ENCODE measurements around the gene SLAMF8.

Gene SLAMF8

GRCh38 chr1:159817276-159818041, 9.2 kb upstream of the SLAMF8 start:
- DNase-seq (ENCODE audit: low read depth in 2 of 3, low spot score in 2 of 3) = no peak

DNA sequence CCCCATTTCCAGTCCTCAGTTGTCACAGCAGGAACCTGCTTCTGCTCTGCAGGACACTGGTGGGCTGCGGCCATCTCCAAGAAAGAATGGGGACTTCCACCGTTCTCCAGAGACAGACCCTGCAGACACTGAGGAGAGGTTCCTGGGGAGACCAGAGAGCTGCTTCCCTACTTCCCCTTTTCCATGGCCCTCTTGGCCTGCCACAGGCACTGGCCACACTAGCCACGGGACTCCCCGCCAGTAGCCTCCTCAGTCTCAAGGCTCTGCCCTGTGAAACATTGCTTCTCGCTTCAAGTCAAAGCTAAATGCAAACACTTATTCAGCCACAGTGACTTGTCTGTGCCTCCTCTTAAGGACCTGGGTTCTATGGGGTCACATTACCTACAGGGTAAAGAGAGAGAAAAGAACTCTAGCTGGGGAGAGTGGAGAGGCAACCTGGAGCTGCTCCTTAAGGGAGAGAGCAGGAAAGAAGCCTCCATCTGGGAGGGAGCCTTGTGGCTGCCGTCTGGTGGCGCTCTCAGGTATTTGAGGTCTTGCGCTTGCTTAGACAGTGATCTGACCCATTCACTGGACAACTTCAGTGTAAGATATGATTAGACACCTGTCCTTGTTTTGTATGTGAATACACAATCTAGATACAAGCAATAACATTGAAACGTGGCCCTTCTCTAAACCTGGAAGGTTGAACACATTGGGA, 5.4 kb upstream of the SLAMF8 start:
- DNase-seq (ENCODE audit: low read depth in 2 of 3, low spot score in 2 of 3) = no peak

- DNase-seq (ENCODE audit: low read depth in 2 of 3, low spot score in 2 of 3) = no peak
Measured at GRCh38 chr1:159823406-159823805, 3.3 kb upstream of the SLAMF8 start.

DNA sequence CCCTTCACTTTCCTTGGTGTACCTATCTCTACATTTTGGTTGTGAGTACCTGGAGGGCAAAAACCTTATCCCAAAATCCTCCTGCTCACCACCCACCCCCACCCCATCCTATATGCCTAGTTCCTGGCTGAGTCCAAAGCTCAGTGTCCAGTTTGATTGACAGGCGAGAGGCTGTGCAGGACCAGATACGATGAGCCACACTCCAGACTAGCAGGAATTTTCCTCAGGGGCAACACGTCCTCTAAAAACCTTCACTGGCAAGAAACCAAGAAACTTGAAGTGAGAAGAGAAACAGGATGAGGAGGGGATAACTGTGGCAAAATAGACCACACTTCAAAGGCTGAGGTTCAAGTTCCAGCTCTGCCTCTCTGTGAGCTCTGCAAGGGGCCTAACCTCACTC, 1.1 kb upstream of the SLAMF8 start:
- no peak for DNase-seq (ENCODE audit: low read depth in 2 of 3, low spot score in 2 of 3)

DNA sequence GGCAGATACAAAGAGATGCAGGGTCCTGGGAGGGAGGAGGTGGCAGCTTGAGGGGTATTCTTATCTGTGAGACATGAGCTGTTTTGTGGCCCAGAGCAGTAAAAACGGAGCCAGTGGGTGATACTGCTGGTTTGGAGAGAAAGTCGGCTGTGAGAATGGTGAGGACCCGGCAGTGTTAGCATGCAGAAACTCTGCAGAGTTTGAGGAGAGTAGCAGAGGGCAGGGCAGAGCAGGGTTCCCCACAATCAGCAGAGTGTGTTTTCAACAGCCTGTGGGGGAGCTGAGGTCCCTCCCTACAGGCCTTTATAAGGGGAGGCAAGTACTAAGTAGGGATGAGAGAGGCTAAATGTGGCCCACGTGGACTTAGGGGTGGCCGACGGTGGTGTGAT, 423 bp downstream of the SLAMF8 start:
- no peak for DNase-seq (ENCODE audit: low read depth in 2 of 3, low spot score in 2 of 3)

DNA sequence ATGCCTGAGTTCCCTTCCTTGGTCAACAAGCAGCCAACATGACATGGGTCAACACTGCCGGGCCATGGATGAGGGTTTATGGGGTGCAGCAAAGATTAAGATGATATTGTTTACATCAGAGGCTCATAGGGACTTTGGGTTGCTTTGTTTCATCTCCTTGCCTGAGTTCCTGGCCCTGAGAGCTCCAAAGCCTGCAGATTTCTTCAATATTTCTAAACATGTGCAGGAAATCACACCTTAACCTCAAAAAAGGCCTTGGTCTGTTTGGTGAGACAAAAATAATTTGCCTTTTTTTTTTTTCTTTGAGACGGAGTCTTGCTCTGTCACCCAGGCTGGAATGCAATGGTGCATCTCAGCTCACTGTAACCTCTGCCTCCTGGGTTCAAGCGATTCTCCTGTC, 876 bp downstream of the SLAMF8 start:
- no peak for DNase-seq (ENCODE audit: low read depth in 2 of 3, low spot score in 2 of 3)

DNA sequence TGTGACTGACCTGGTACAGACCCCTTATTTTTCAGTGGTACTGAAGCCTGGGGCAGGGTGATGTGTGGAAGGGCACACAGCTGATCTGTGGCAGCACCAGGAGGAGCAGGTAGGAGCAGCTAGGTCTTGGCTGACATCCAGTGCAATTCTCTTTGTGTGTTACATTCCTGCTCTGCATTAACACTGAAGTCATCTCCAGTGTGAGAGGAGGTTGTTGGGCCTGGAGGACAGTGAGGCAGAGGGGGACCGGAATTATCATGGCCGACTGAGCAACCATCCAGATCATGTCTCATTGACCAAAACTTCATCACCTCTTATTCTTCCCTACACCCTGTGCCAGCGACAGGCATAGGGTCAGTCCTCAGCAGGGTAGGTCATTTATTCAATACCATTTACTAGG, 1.5 kb downstream of the SLAMF8 start:
- no peak for DNase-seq (ENCODE audit: low read depth in 2 of 3, low spot score in 2 of 3)

- DNase-seq (ENCODE audit: low read depth in 2 of 3, low spot score in 2 of 3) = no peak
Measured at GRCh38 chr1:159828581-159829272, 2.1 kb downstream of the SLAMF8 start.

DNA sequence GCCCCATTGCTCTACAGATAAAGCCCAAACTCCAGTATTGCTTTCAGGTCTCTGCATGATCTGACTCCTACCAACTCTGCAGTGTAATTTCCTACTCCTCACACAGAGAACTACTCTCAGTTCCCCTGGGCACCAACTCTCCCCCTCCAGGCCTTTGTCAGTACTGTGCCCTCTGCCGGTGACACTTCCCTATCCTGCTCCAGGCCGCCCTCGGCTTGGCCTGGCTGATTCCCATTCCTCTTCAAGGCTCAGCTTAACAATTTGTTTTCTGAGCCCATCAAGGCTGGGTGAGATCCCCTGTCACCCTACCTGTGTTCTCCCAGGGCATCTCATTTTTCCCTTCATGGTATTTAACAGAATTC, 2.6 kb downstream of the SLAMF8 start:
- no peak for DNase-seq (ENCODE audit: low read depth in 2 of 3, low spot score in 2 of 3)

DNA sequence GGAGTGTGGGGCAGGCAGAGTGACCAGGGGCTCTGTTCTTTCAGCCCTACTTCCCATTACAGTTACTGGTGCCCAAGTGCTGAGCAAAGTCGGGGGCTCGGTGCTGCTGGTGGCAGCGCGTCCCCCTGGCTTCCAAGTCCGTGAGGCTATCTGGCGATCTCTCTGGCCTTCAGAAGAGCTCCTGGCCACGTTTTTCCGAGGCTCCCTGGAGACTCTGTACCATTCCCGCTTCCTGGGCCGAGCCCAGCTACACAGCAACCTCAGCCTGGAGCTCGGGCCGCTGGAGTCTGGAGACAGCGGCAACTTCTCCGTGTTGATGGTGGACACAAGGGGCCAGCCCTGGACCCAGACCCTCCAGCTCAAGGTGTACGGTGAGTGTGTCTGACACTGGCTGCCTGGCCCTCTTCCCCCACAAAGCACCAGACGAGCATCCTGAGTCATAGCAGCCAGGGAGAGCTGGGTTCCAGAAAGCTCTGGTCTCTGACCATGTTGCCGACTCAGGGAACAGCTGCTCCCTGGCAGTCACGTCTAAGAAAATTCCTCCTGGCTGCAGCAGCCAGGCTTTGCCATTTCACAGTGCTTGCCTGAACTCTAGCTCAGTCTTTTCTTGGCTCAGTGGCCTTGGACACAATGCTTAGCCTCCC, 3.3 kb downstream of the SLAMF8 start:
- DNase-seq (ENCODE audit: low read depth in 2 of 3, low spot score in 2 of 3) = no peak

DNA sequence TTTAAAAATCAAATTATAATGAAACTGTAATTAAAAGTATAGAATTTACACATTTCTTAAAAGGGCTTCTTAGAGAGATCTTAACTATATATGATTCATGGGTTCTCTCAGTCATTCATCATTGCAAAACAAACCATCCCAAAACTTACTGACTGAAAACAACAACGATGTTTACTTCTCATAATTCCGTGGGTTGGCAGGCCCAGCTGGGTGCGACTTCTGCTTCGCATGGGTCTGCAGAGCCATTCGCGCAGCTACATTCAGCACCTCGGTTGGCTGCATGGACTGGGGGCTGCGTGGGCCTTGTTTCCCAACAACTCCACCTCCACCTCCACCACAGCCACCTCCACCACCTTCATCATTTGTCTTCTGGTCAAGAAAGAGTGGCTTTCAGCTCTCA, 4.0 kb downstream of the SLAMF8 start:
- DNase-seq (ENCODE audit: low read depth in 2 of 3, low spot score in 2 of 3) = no peak

DNA sequence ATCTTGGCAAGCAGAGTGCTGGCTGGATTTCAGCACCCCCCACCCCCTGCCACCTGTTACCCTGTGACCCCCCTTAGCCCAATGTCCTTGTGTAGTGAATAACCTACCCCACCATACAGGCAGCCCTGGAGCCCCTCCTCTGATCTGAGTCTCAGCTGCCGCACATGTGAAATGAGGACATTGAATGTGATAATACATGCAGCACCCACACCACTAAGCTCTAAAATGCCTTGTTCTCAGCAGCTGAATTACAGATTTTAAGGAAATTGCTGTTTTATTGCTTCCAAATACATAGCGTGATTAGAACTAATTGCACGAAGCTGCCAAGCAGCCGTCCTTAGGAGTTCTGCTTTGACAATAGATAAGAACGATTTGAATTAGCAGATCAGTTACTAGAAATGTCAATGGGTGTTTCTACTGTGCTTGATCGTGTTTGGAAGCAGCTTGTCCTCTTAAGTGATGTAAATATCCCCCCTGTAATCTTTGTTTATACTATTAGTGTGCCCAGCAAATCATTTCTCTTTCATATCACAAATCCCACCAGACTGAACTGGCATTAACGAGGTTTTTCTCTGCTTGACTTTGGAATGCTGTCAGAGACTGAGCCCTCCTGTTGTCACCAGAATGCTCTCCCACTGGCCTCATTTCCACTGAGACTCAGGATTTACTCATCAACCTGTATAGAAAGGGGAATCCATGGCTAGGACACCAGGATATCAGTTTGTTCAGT, 4.9 kb downstream of the SLAMF8 start:
- no peak for DNase-seq (ENCODE audit: low read depth in 2 of 3, low spot score in 2 of 3)

DNA sequence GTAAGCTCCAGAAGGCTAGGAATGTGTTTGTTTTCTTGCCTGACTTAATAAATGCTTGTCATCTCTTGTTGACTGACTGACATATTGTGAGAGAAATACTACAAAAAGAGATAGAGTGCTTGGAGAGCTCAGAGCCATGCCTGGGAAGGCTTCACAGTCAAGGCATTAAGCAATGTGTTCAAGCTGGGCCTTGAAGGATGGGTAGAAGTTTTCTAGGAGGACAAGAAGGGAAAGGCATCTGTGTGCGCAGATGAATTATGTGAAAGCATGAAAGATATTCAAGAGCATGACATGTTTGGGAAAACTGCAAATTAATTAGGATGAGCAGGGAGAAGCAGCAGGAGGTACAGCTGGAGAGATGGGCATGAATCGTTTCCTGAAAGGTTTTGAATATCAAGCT, 5.6 kb downstream of the SLAMF8 start:
- DNase-seq (ENCODE audit: low read depth in 2 of 3, low spot score in 2 of 3) = no peak

DNA sequence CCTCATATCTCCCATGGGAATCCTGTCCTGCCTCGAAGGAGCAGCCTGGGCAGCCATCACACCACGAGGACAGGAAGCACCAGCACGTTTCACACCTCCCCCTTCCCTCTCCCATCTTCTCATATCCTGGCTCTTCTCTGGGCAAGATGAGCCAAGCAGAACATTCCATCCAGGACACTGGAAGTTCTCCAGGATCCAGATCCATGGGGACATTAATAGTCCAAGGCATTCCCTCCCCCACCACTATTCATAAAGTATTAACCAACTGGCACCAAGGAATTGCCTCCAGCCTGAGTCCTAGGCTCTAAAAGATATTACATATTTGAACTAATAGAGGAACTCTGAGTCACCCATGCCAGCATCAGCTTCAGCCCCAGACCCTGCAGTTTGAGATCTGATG, 8.7 kb downstream of the SLAMF8 start:
- DNase-seq (ENCODE audit: low read depth in 2 of 3, low spot score in 2 of 3) = no peak

- DNase-seq (ENCODE audit: low read depth in 2 of 3, low spot score in 2 of 3) = no peak
Measured at GRCh38 chr1:159835862-159836525, 9.3 kb downstream of the SLAMF8 start.

GRCh38 chr1:159838715-159839114, 12.0 kb downstream of the SLAMF8 start:
- DNase-seq (ENCODE audit: low read depth in 2 of 3, low spot score in 2 of 3) = no peak

GRCh38 chr1:159839116-159839849, 12.6 kb downstream of the SLAMF8 start:
- DNase-seq (ENCODE audit: low read depth in 2 of 3, low spot score in 2 of 3) = no peak

GRCh38 chr1:159841749-159842148, 15.1 kb downstream of the SLAMF8 start:
- no peak for DNase-seq (ENCODE audit: low read depth in 2 of 3, low spot score in 2 of 3)

- DNase-seq (ENCODE audit: low read depth in 2 of 3, low spot score in 2 of 3) = no peak
Measured at GRCh38 chr1:159843459-159843858, 16.8 kb downstream of the SLAMF8 start.
